HepG2 (cell line): ENCODE data around the gene IKZF2.

Experiments
- ATF7 ChIP-seq, 2 experiments: fragments of 450-650 bp in 1 of 2; sonication (generic) in 1 of 2; formaldehyde crosslinking in 1 of 2; IDR thresholded peaks; 2 replicates each; pipeline versions ENCODE4 v1.4.0 to v1.6.1; 2016 to 2020; ENCODE audit warnings: antibody characterized with exemption in 1 of 2, mild to moderate bottlenecking in 1 of 2, missing genetic modification reagents in 1 of 2
- FOXM1 ChIP-seq: sonication (generic); formaldehyde crosslinking; IDR thresholded peaks from 2 replicates; pipeline ENCODE4 v1.5.0; 2020; ENCODE audit warnings: missing genetic modification reagents
- POLR2A ChIP-seq, 2 experiments: IDR thresholded peaks; 2 replicates each; pipeline ENCODE4 v1.6.1; 2011; ENCODE audit warnings: low read depth in 2 of 2, low read length in 2 of 2, mild to moderate bottlenecking in 1 of 2, moderate library complexity in 1 of 2; ENCODE audit not compliant: insufficient read depth in 1 of 2
- SNRNP70 ChIP-seq: fragments of 200-400 bp; formaldehyde crosslinking; IDR thresholded peaks from 2 replicates; pipeline ENCODE4 v1.6.1; 2017; ENCODE audit warnings: mild to moderate bottlenecking, low read depth, low read length, moderate library complexity
- XRCC5 ChIP-seq: fragments of 200-400 bp; formaldehyde crosslinking; optimal IDR thresholded peaks from 2 replicates; pipeline ENCODE3; 2017; ENCODE audit warnings: mild to moderate bottlenecking, low read length
- TF ChIP-seq, protein P1 (sequence below): sonication (generic); formaldehyde crosslinking; IDR thresholded peaks from 2 replicates; pipeline ENCODE4 v1.4.0; 2020; ENCODE audit warnings: mild to moderate bottlenecking, missing genetic modification reagents
- TF ChIP-seq, protein P2 (sequence below): sonication (generic); formaldehyde crosslinking; IDR thresholded peaks from 2 replicates; pipeline ENCODE4 v1.4.0; 2020; ENCODE audit warnings: missing genetic modification reagents, borderline replicate concordance

DNA sequence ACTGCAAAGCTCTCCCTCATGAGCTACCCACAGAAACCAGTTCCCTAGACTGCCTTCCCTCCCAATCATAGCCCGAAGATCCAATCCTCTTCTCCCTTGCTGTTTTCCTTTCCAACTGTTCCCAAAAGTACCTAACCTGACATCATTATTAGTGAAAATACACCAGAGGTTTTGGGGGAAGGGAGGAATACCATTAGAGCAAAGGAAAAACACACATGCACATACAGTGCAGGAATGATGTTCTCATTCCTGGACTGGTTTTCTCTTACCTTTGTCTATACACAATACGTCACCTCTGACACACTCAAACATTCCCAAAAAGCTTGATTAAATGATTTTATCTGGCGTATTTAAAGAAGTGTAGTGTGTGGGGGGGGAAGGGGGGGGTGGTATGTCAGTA lies 46.2 kb downstream of the IKZF2 start:
- TF ChIP-seq, protein P1, sequence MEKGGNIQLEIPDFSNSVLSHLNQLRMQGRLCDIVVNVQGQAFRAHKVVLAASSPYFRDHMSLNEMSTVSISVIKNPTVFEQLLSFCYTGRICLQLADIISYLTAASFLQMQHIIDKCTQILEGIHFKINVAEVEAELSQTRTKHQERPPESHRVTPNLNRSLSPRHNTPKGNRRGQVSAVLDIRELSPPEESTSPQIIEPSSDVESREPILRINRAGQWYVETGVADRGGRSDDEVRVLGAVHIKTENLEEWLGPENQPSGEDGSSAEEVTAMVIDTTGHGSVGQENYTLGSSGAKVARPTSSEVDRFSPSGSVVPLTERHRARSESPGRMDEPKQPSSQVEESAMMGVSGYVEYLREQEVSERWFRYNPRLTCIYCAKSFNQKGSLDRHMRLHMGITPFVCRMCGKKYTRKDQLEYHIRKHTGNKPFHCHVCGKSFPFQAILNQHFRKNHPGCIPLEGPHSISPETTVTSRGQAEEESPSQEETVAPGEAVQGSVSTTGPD (CRISPR knock-in tag) = no peak
- TF ChIP-seq POLR2A (IDR thresholded peaks at IDR 0.05; ENCODE audit: insufficient read depth in 1 of 2, low read depth in 2 of 2, low read length in 2 of 2) (no peak), FOXM1 (CRISPR knock-in tag) (no peak), SNRNP70 (no peak), ATF7 (IDR thresholded peaks at IDR 0.05) (no peak), ATF7 (CRISPR knock-in tag; IDR thresholded peaks at IDR 0.05) (no peak), XRCC5 (no peak)
- TF ChIP-seq, protein P2, sequence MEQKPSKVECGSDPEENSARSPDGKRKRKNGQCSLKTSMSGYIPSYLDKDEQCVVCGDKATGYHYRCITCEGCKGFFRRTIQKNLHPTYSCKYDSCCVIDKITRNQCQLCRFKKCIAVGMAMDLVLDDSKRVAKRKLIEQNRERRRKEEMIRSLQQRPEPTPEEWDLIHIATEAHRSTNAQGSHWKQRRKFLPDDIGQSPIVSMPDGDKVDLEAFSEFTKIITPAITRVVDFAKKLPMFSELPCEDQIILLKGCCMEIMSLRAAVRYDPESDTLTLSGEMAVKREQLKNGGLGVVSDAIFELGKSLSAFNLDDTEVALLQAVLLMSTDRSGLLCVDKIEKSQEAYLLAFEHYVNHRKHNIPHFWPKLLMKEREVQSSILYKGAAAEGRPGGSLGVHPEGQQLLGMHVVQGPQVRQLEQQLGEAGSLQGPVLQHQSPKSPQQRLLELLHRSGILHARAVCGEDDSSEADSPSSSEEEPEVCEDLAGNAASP (CRISPR knock-in tag) = no peak
